ENCODE measurements around the gene POLH.
"Not testable (repeated sequence)": the region's sequence is repeated elsewhere in the genome, so short reads cannot be mapped to it uniquely, and the experiment has no call there.

Gene POLH

DNA sequence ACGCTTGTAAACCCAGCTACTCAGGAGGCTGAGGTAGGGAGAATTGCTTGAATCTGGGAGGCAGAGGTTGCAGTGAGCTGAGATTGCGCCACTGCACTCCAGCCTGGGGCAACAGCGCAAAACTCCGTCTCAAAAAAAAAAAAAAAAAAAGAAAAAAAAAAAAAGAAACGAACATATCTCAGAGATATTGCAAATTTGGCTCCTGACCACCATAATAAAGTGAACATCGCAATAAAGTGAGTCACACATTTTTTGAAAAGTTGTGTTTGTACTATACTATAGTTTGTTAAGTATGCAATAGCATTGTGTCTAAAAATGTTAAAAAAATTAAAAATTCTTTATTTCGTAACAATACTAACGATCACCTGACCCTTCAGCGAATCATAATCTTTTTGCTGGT lies 82.2 kb downstream of the POLH start:
- Histone ChIP-seq H3K4me1 (ENCODE audit: control insufficient read depth, insufficient read depth, low read length) (no peaks in the 10 kb centered on the region), H3K27me3 (replicated peaks; ENCODE audit: control insufficient read depth, insufficient read depth, low read length) (no peaks in the 10 kb centered on the region), H3K4me3 (ENCODE audit: low read length) (no peak overlapping the region), H3K36me3 (ENCODE audit: control insufficient read depth, insufficient read depth, low read length, severe bottlenecking) (no peaks in the 10 kb centered on the region), H3K9me3 (ENCODE audit: control insufficient read depth, low read length) (no peaks in the 10 kb centered on the region), H3K9ac (ENCODE audit: low read length) (no peak overlapping the region)
- DNase-seq (ENCODE audit: low read depth) = no peak

DNA sequence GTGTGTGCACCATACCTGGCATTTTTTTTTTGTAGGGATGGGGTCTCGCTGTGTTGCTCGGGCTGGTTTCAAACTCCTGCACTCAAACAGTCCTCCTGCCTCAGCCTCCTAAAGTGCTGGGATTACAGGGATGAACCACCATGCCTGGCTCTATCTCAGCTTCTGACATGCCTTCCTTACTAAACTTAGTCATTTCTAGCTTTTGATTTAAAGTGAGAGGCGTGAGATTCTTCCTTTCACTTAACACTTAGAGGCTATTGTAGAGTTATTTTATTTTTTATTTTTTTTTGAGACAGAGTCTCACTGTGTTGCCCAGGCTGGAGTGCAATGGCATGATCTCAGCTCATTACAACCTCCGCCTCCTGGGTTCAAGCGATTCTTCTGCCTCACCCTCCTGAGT lies 87.0 kb downstream of the POLH start:
- H3K27me3 ChIP-seq (replicated peaks; ENCODE audit: control insufficient read depth, insufficient read depth, low read length); H3K4me1 ChIP-seq (ENCODE audit: control insufficient read depth, insufficient read depth, low read length); H3K9me3 ChIP-seq (ENCODE audit: control insufficient read depth, low read length); H3K9ac ChIP-seq (ENCODE audit: low read length); H3K4me3 ChIP-seq (ENCODE audit: low read length); H3K36me3 ChIP-seq (ENCODE audit: control insufficient read depth, insufficient read depth, low read length, severe bottlenecking); DNase-seq (ENCODE audit: low read depth): not testable (repeated sequence)

Data from adipocyte (in vitro differentiated cells).